ENCODE measurements around the gene BBS2.

Gene BBS2

DNA sequence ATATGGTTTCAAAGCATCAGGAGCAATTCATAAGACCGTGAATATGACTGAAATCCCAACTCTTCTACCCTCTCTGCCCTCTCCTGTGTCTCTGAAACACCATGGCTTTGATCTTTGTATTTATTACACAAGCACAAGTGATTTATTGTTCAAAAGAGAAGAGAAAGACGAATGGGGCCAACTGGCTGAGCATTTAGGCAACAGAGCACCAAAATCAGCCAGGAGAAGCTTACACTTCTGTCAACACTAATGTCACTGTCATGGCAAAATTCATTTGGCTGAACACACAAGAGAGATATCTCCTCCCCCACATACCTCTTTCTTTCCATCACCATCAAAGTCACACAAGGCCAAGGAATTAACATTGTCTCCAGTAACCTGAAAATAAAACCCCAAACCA is 9.3 kb downstream of the BBS2 start:
- TF ChIP-seq FOXP2 (optimal IDR thresholded peaks at IDR 0.05; ENCODE audit: borderline replicate concordance, extremely low read depth, extremely low read length, insufficient read depth): no peak
- TF ChIP-seq, protein P1, sequence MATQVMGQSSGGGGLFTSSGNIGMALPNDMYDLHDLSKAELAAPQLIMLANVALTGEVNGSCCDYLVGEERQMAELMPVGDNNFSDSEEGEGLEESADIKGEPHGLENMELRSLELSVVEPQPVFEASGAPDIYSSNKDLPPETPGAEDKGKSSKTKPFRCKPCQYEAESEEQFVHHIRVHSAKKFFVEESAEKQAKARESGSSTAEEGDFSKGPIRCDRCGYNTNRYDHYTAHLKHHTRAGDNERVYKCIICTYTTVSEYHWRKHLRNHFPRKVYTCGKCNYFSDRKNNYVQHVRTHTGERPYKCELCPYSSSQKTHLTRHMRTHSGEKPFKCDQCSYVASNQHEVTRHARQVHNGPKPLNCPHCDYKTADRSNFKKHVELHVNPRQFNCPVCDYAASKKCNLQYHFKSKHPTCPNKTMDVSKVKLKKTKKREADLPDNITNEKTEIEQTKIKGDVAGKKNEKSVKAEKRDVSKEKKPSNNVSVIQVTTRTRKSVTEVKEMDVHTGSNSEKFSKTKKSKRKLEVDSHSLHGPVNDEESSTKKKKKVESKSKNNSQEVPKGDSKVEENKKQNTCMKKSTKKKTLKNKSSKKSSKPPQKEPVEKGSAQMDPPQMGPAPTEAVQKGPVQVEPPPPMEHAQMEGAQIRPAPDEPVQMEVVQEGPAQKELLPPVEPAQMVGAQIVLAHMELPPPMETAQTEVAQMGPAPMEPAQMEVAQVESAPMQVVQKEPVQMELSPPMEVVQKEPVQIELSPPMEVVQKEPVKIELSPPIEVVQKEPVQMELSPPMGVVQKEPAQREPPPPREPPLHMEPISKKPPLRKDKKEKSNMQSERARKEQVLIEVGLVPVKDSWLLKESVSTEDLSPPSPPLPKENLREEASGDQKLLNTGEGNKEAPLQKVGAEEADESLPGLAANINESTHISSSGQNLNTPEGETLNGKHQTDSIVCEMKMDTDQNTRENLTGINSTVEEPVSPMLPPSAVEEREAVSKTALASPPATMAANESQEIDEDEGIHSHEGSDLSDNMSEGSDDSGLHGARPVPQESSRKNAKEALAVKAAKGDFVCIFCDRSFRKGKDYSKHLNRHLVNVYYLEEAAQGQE (IDR thresholded peaks at IDR 0.05; ENCODE audit: insufficient read depth in 1 of 2, low read depth in 2 of 2, low read length in 2 of 2): no peak
- no peak for TF ChIP-seq POLR2AphosphoS5 (IDR thresholded peaks at IDR 0.05; ENCODE audit: low read depth, low read length)
- TF ChIP-seq TAF1 (IDR thresholded peaks at IDR 0.05; ENCODE audit: borderline replicate concordance, insufficient read depth, low read length): no peak
- TF ChIP-seq SIN3A (IDR thresholded peaks at IDR 0.05; ENCODE audit: borderline replicate concordance, insufficient read depth, low read length): no peak

DNA sequence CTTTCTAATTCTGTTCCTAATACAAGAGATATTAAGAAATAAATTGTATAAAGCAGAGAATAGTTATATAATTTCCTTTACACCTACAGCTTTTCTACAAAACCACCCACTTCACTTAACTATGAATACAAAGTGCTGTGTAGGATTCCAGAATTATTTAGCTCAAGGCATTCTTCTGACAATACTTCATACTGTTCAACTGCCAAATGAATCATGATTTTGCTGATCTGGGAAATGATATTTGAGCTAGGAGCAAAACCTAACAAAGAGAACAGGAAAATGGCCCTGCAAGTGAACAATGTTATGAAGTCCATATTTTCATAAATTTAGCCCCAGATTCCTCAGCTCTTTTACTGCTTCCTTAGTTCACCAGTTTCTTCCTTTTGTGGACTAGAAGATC is 12.9 kb downstream of the BBS2 start:
- TF ChIP-seq SIN3A (IDR thresholded peaks at IDR 0.05; ENCODE audit: borderline replicate concordance, insufficient read depth, low read length): no peak
- no peak for TF ChIP-seq FOXP2 (optimal IDR thresholded peaks at IDR 0.05; ENCODE audit: borderline replicate concordance, extremely low read depth, extremely low read length, insufficient read depth)
- TF ChIP-seq, protein P1 (IDR thresholded peaks at IDR 0.05; ENCODE audit: insufficient read depth in 1 of 2, low read depth in 2 of 2, low read length in 2 of 2): no peak
- TF ChIP-seq TAF1 (IDR thresholded peaks at IDR 0.05; ENCODE audit: borderline replicate concordance, insufficient read depth, low read length): no peak
- no peak for TF ChIP-seq POLR2AphosphoS5 (IDR thresholded peaks at IDR 0.05; ENCODE audit: low read depth, low read length)

DNA sequence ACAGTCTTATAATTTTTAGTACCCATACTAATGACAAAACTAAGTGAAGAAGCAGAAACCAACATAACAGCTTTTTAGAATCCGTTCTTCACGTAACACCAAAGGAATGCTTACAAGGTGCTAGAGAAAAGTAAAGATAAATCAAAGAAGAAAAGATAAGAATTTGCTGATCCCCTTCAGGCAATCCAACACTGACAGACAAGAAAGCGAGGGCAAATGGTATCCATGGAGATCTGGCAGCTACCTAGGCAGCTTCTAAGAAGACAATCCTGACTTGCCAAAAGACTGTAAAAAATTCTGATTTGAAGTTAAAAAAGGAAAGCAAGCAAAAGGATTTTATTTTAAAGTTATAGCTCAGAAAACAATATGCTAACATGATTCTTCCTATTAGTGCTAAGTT is 14.6 kb downstream of the BBS2 start:
- TF ChIP-seq FOXP2 (optimal IDR thresholded peaks at IDR 0.05; ENCODE audit: borderline replicate concordance, extremely low read depth, extremely low read length, insufficient read depth) (no peak), SIN3A (IDR thresholded peaks at IDR 0.05; ENCODE audit: borderline replicate concordance, insufficient read depth, low read length) (no peak), POLR2AphosphoS5 (IDR thresholded peaks at IDR 0.05; ENCODE audit: low read depth, low read length) (no peak), TAF1 (IDR thresholded peaks at IDR 0.05; ENCODE audit: borderline replicate concordance, insufficient read depth, low read length) (no peak)
- TF ChIP-seq, protein P1 (IDR thresholded peaks at IDR 0.05; ENCODE audit: insufficient read depth in 1 of 2, low read depth in 2 of 2, low read length in 2 of 2): no peak

DNA sequence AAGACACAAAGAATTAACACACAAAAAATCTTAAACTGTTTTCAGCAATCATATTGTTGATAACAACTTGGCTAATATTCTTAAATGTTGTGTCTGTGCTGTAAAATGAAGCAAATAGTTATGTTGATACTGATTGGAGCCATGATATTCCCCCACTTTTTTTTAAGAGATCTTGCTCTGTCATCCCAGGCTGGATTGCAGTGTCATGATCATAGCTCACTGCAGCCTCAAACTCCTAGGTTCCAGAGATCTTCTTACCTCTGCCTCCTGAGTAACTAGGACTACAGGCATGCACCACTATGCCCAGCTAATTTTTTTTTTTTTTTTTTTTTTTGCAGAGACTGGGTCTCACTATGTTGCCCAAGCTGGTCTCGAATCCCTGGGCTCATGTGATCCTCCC is 26.0 kb downstream of the BBS2 start:
- TF ChIP-seq SIN3A (IDR thresholded peaks at IDR 0.05; ENCODE audit: borderline replicate concordance, insufficient read depth, low read length) (no peak), FOXP2 (optimal IDR thresholded peaks at IDR 0.05; ENCODE audit: borderline replicate concordance, extremely low read depth, extremely low read length, insufficient read depth) (no peak), POLR2AphosphoS5 (IDR thresholded peaks at IDR 0.05; ENCODE audit: low read depth, low read length) (no peak), TAF1 (IDR thresholded peaks at IDR 0.05; ENCODE audit: borderline replicate concordance, insufficient read depth, low read length) (no peak)
- TF ChIP-seq, protein P1 (IDR thresholded peaks at IDR 0.05; ENCODE audit: insufficient read depth in 1 of 2, low read depth in 2 of 2, low read length in 2 of 2): no peak

DNA sequence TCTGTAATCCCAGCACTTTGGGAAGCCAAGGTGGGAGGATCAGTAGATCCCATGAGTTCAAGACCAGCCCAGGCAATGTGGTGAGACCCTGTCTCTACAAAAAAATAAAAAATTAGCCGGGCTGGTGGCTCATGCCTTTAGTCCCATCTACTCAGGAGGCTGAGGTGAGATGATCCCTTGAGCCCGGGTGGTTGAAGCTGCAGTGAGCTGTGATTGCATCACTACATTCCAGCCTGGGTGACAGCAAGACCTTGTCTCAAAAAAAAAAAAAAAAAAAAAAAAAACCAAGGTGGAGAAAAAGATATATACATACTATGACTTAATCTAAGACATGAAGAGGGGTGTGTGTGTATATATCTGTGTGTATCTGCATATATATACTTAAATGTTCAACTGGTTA is 26.7 kb downstream of the BBS2 start:
- TF ChIP-seq SIN3A (IDR thresholded peaks at IDR 0.05; ENCODE audit: borderline replicate concordance, insufficient read depth, low read length) (no peak), FOXP2 (optimal IDR thresholded peaks at IDR 0.05; ENCODE audit: borderline replicate concordance, extremely low read depth, extremely low read length, insufficient read depth) (no peak), TAF1 (IDR thresholded peaks at IDR 0.05; ENCODE audit: borderline replicate concordance, insufficient read depth, low read length) (no peak), POLR2AphosphoS5 (IDR thresholded peaks at IDR 0.05; ENCODE audit: low read depth, low read length) (no peak)
- TF ChIP-seq, protein P1 (IDR thresholded peaks at IDR 0.05; ENCODE audit: insufficient read depth in 1 of 2, low read depth in 2 of 2, low read length in 2 of 2): no peak
